Measurements from ENCODE around the gene PARP9. TPM values are rescaled to one million over a fixed set of nuclear protein-coding genes. Genes with fewer than 3 reads are reported as not detected.

The PARP9 gene
- total RNA-seq, 2 donors from 2014 or later: 13.2 to 17.1 TPM

DNA sequence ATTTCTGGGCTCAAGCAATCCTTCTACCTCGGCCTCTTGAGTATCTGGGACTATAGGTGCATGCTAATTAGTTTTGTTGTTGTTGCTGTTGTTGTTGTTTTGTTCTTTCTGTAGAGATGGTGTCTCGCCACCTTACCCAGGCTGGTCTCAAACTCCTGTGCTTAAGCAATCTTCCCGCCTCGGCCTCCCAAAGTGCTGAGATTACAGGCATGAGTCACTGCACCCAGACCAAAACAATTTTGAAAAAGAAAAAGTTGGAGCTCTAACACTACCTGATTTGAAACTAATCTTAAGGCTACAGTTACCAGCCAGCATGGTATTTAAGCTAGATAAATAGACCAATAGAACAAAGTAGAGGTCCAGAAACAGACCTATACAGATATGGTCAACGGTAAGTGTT is 79.1 kb downstream of the PARP9 start:
- Histone ChIP-seq H3K36me3 (replicated peaks in 1 of 2; ENCODE audit: insufficient read depth in 1 of 2, low read depth in 2 of 2) (no peaks in the 10 kb centered on the region), H3K4me1 (no peaks in the 10 kb centered on the region), H3K4me3 (no peak overlapping the region), H3K27me3 (no peaks in the 10 kb centered on the region), H3K9me3 (no peaks in the 10 kb centered on the region), H3K27ac (no peak overlapping the region)
- WGBS, 2 donors: 88 to 90% methylated on average over 5 of the region's 5 CpGs
- DNase-seq (no peak), ATAC-seq (no peak)
- intact Hi-C loops (cut with DNase I): no loop called here
- TF ChIP-seq POLR2A (IDR thresholded peaks at IDR 0.05): no peak
- TF ChIP-seq, protein P1, sequence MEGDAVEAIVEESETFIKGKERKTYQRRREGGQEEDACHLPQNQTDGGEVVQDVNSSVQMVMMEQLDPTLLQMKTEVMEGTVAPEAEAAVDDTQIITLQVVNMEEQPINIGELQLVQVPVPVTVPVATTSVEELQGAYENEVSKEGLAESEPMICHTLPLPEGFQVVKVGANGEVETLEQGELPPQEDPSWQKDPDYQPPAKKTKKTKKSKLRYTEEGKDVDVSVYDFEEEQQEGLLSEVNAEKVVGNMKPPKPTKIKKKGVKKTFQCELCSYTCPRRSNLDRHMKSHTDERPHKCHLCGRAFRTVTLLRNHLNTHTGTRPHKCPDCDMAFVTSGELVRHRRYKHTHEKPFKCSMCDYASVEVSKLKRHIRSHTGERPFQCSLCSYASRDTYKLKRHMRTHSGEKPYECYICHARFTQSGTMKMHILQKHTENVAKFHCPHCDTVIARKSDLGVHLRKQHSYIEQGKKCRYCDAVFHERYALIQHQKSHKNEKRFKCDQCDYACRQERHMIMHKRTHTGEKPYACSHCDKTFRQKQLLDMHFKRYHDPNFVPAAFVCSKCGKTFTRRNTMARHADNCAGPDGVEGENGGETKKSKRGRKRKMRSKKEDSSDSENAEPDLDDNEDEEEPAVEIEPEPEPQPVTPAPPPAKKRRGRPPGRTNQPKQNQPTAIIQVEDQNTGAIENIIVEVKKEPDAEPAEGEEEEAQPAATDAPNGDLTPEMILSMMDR (IDR thresholded peaks at IDR 0.05): no peak

DNA sequence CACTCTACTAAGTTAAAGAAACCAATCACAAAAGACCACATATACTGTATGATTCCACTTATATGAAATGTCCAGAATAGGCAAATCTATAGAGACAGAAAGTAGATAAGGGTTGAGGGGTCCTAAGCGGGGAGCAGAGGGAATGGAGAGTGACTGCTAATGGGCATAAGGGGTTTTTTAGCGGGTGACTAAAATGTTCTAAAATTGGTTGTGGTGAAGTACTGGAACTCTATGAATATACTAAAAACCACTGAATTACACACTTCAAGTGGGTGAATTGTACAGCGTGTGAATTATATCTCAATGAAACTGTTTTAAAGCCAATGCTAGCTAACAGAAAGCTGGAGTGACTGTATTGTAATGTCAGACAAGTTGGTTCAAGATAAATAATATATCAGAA is 82.7 kb downstream of the PARP9 start:
- WGBS, 2 donors: 88 to 95% methylated on average over 3 of the region's 3 CpGs
- no peaks in the 10 kb centered on the region for H3K36me3 ChIP-seq (replicated peaks in 1 of 2; ENCODE audit: insufficient read depth in 1 of 2, low read depth in 2 of 2)
- H3K9me3 ChIP-seq: no peaks in the 10 kb centered on the region
- ATAC-seq (no peak), DNase-seq (no peak)
- H3K4me3 ChIP-seq: no peak overlapping the region
- intact Hi-C loops (cut with DNase I): no loop called here
- H3K4me1 ChIP-seq: no peaks in the 10 kb centered on the region
- no peak for TF ChIP-seq POLR2A (IDR thresholded peaks at IDR 0.05)
- TF ChIP-seq, protein P1 (IDR thresholded peaks at IDR 0.05): no peak
- H3K27ac ChIP-seq: no peak overlapping the region
- H3K27me3 ChIP-seq: no peaks in the 10 kb centered on the region

Small RNA genes within 50 kb of the gene (small RNA-seq; reads per million reads assigned to genes)
- gene AC096861.1: not detected

Other genes with a start within 250 kb of the PARP9 start
- gene CSTA, start 239.1 kb downstream of the PARP9 start, total RNA-seq: 1 to 10 TPM in 1 of 2 donors, not detected in 1; 1.3 TPM
- gene MIX23, start 181.1 kb downstream of the PARP9 start, total RNA-seq: 10 to 100 TPM; 17.6 to 36.6 TPM
- gene FAM162A, start 180.1 kb downstream of the PARP9 start, total RNA-seq: 10 to 100 TPM in 1 of 2 donors, 1 to 10 TPM in 1; 8.6 to 24.1 TPM
- gene WDR5B, start 148.2 kb downstream of the PARP9 start, total RNA-seq: 1 to 10 TPM; 5.6 to 6.2 TPM
- 10 to 100 TPM; 20.2 to 28.7 TPM for gene KPNA1, start 49.4 kb downstream of the PARP9 start, total RNA-seq
- gene DTX3L, start within 50 bp of the PARP9 start, total RNA-seq: 10 to 100 TPM; 13.5 to 17.6 TPM
- under 1 TPM in 1 of 2 donors, not detected in 1; 0.52 TPM for gene PARP15, start 13.3 kb upstream of the PARP9 start, total RNA-seq
- 10 to 100 TPM; 31.6 to 31.9 TPM for gene PARP14, start 116.5 kb upstream of the PARP9 start, total RNA-seq
- 1 to 10 TPM; 9.2 to 9.6 TPM for gene HSPBAP1, start 229.5 kb upstream of the PARP9 start, total RNA-seq
- gene SLC49A4, start 230.8 kb upstream of the PARP9 start, total RNA-seq: 10 to 100 TPM; 20.8 to 23.6 TPM

All from body of pancreas (tissue), 4 donors.